ENCODE results near the gene YIPF6.

- TF ChIP-seq CTCF (IDR thresholded peaks at IDR 0.05): no peak
- no peak for TF ChIP-seq EP300 (IDR thresholded peaks at IDR 0.05)
Observed at GRCh38 chrX:68480969-68481368, 17.9 kb upstream of the YIPF6 start.

Measured in ovary (tissue), 3 donors.